ENCODE measurements around the gene DMRT1. TPM values are rescaled to one million over a fixed set of nuclear protein-coding genes. Genes with fewer than 3 reads are reported as not detected.
A peak's percentile ranks its signal among the peaks of the same experiment; 100 is the strongest.

DMRT1 gene
- total RNA-seq, 6 experiments from 2014 or later, result not detected

DNA sequence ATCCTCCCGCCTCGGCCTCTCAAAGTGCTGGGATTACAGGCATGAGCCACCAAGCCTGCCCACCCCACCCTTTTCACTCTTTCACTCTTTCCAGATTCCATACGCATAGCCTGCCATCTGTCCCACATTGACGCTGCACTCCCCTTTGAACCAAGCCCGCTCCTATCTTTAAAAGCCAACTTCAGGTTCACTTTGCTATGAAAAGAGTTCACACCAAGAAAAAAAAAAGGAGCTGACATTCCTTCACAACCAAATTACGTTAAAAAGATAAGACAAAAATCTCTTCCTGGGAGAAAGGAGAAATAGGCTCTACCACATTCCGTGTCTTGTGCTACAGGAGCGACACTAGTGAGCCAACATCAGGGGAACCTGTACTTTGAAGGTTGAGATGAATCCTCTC, 41.5 kb downstream of the DMRT1 start:
- TF ChIP-seq, protein P1, sequence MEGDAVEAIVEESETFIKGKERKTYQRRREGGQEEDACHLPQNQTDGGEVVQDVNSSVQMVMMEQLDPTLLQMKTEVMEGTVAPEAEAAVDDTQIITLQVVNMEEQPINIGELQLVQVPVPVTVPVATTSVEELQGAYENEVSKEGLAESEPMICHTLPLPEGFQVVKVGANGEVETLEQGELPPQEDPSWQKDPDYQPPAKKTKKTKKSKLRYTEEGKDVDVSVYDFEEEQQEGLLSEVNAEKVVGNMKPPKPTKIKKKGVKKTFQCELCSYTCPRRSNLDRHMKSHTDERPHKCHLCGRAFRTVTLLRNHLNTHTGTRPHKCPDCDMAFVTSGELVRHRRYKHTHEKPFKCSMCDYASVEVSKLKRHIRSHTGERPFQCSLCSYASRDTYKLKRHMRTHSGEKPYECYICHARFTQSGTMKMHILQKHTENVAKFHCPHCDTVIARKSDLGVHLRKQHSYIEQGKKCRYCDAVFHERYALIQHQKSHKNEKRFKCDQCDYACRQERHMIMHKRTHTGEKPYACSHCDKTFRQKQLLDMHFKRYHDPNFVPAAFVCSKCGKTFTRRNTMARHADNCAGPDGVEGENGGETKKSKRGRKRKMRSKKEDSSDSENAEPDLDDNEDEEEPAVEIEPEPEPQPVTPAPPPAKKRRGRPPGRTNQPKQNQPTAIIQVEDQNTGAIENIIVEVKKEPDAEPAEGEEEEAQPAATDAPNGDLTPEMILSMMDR (IDR thresholded peaks at IDR 0.05), result no peak
- no peak overlapping the region for H3K4me3 Mint-ChIP-seq
- no peaks in the 10 kb centered on the region for H3K9me3 Mint-ChIP-seq
- no peaks in the 10 kb centered on the region for H3K36me3 Mint-ChIP-seq (ENCODE audit: low read depth)
- H3K27ac Mint-ChIP-seq, result no peak overlapping the region
- H3K27me3 Mint-ChIP-seq (ENCODE audit: insufficient read depth), result peaks cover 12% of the 10 kb centered on the region
- H3K4me1 Mint-ChIP-seq (ENCODE audit: low read depth), result no peaks in the 10 kb centered on the region
- DNase-seq, result no peak

DNA sequence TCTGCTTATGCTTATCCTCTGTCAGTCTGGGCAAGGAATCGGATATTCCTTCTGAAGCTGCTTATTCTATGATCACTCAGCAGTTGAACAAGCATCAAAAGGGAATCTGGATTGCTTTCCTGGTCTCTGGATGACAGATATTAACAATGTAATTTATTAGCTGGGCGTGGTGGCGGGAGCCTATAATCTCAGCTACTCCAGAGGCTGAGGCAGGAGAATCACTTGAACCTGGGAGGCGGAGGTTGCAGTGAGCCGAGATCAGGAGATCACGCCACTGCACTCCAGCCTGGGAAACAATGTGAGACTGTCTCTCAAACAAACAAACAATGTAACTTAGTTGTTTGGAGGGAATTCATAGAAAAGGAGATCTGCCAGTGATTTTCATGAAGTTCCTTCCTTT, 45.4 kb downstream of the DMRT1 start:
- no peak overlapping the region for H3K4me3 Mint-ChIP-seq
- no peaks in the 10 kb centered on the region for H3K4me1 Mint-ChIP-seq (ENCODE audit: low read depth)
- H3K27me3 Mint-ChIP-seq (ENCODE audit: insufficient read depth), result peaks cover 12% of the 10 kb centered on the region
- no peaks in the 10 kb centered on the region for H3K9me3 Mint-ChIP-seq
- no peaks in the 10 kb centered on the region for H3K36me3 Mint-ChIP-seq (ENCODE audit: low read depth)
- TF ChIP-seq, protein P1 (IDR thresholded peaks at IDR 0.05), result no peak
- no peak overlapping the region for H3K27ac Mint-ChIP-seq
- no peak for DNase-seq

DNA sequence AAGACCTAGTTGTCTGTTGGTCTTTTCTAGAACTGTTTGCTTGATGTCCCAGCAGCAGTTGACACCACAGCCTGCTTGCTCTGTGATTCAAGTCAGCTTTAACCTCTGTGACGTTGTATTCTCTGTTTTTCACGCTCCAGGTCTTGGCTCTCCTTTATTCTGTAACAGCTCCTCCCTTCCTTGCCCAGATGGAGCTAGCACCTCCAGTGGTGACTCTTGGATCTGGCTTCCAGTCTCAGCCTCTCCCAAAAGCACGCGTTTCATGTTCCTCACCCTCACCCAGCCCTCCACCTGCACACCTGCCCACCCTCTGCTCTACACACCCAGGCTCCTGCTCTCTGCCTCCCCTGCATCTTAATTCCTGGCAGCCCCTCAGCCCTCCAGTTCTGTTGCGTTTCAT, 50.6 kb downstream of the DMRT1 start:
- H3K27ac Mint-ChIP-seq, result no peak overlapping the region
- no peaks in the 10 kb centered on the region for H3K36me3 Mint-ChIP-seq (ENCODE audit: low read depth)
- DNase-seq, result no peak
- no peak overlapping the region for H3K4me3 Mint-ChIP-seq
- H3K9me3 Mint-ChIP-seq, result no peaks in the 10 kb centered on the region
- H3K27me3 Mint-ChIP-seq (ENCODE audit: insufficient read depth), result peaks cover 7% of the 10 kb centered on the region
- TF ChIP-seq, protein P1 (IDR thresholded peaks at IDR 0.05), result peak; percentile 39
- no peaks in the 10 kb centered on the region for H3K4me1 Mint-ChIP-seq (ENCODE audit: low read depth)

DNA sequence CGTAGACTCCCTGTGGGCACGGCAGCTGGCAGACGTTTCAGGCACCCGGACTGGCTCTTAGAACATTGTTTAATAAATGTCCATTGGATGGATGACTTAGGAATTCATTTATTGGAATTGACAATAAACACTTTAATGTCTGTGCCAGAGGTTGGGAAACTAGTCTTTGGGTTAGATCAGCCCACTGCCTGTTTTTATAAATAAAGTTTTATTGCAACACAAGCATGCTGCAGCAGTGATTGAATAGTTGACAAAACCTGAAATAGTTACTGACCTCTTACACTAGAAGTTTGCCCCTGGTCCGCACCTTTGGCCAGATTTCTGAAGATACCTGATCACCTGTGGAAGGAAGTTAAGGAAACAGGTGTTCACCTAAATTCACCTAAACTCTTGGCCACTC, 51.6 kb downstream of the DMRT1 start:
- TF ChIP-seq, protein P1 (IDR thresholded peaks at IDR 0.05), result no peak
- H3K27ac Mint-ChIP-seq, result no peak overlapping the region
- H3K4me1 Mint-ChIP-seq (ENCODE audit: low read depth), result no peaks in the 10 kb centered on the region
- peaks cover 7% of the 10 kb centered on the region for H3K27me3 Mint-ChIP-seq (ENCODE audit: insufficient read depth)
- H3K9me3 Mint-ChIP-seq, result no peaks in the 10 kb centered on the region
- H3K4me3 Mint-ChIP-seq, result no peak overlapping the region
- H3K36me3 Mint-ChIP-seq (ENCODE audit: low read depth), result no peaks in the 10 kb centered on the region
- no peak for DNase-seq

DNA sequence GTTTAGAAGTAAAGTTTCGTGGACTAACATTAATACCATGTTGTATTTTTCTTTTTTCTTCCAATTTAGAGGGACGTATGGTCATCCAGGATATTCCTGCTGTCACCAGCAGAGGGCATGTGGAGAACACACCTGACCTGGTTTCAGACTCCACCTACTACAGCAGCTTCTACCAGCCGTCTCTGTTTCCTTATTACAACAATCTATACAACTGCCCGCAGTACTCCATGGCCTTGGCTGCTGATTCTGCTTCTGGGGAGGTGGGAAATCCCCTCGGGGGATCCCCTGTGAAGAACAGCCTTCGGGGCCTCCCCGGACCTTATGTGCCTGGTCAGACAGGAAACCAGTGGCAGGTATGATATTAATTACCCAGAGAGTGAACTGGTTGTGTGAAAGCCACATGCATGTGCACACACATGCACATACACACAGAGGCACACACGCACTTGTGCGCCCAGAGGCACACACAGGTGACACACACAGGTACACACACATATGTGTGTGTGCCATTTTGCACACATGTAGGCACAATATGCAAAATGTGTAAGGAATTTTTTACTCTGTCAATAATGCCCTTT, 52.4 kb downstream of the DMRT1 start:
- DNase-seq, result peak; percentile 48
- peaks cover 9% of the 10 kb centered on the region for H3K27me3 Mint-ChIP-seq (ENCODE audit: insufficient read depth)
- H3K9me3 Mint-ChIP-seq, result no peaks in the 10 kb centered on the region
- no peak overlapping the region for H3K27ac Mint-ChIP-seq
- TF ChIP-seq, protein P1 (IDR thresholded peaks at IDR 0.05), result peak; percentile 93
- no peaks in the 10 kb centered on the region for H3K4me1 Mint-ChIP-seq (ENCODE audit: low read depth)
- no peaks in the 10 kb centered on the region for H3K36me3 Mint-ChIP-seq (ENCODE audit: low read depth)
- H3K4me3 Mint-ChIP-seq, result no peak overlapping the region
